Mucosa of gallbladder (tissue), 1 donor: ENCODE measurements around the gene CES2. TPM values are rescaled to one million over a fixed set of nuclear protein-coding genes. Genes with fewer than 3 reads are reported as not detected.
"Not testable (repeated sequence)": the region's sequence is repeated elsewhere in the genome, so short reads cannot be mapped to it uniquely, and the experiment has no call there.

ENCODE experiments used
- DNase-seq: peaks from one replicate; pipeline ENCODE4 v3.0.0-alpha.2; 2020; ENCODE audit warnings: low spot score
- total RNA-seq: library from RNA; stranded (reverse); gene quantifications from one replicate; pipeline ENCODE4 v1.2.1, GENCODE V29; 2021
- donor health status: DM: no; HTN: no; CAD: no.

The CES2 gene
- 187 TPM for total RNA-seq

DNA sequence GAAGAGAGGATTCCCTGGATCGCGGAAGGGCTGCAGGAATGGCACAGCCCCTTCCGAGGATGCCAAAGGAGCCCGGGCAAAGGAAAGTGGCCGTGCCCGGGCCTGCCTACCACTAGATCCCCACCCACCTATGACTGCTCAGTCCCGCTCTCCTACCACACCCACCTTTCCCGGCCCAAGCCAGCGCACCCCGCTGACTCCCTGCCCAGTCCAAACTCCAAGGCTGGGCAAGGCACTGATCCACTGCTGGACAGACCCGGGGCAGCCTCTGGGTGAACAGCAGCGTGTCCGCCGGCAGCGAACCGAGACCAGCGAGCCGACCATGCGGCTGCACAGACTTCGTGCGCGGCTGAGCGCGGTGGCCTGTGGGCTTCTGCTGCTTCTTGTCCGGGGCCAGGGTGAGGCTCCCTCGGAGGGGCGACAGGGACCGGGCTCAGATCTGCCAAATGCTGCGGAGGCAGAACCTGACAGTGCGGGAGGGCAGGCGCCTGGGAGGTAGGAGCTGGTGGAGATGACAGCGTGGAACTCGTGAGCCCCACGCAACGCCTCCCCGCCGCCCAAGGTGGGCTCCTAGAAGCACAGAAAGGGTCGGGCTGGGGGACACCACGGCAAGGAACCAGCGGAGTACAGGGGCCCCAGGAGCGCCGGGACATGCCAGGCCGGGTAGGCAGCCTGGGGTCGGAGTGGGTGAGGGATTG, at the start of gene CES2:
CES2 (plus strand) TSS at position 203 of the 698 bp plus-strand sequence; CDS start at position 323, 120 bp downstream.
- peak; percentile 88 for DNase-seq

- no peak for DNase-seq
Observed at GRCh38 chr16:66886321-66886720, 49.0 kb upstream of the CES2 start.

GRCh38 chr16:66886914-66887313, 48.4 kb upstream of the CES2 start:
- no peak for DNase-seq

DNA sequence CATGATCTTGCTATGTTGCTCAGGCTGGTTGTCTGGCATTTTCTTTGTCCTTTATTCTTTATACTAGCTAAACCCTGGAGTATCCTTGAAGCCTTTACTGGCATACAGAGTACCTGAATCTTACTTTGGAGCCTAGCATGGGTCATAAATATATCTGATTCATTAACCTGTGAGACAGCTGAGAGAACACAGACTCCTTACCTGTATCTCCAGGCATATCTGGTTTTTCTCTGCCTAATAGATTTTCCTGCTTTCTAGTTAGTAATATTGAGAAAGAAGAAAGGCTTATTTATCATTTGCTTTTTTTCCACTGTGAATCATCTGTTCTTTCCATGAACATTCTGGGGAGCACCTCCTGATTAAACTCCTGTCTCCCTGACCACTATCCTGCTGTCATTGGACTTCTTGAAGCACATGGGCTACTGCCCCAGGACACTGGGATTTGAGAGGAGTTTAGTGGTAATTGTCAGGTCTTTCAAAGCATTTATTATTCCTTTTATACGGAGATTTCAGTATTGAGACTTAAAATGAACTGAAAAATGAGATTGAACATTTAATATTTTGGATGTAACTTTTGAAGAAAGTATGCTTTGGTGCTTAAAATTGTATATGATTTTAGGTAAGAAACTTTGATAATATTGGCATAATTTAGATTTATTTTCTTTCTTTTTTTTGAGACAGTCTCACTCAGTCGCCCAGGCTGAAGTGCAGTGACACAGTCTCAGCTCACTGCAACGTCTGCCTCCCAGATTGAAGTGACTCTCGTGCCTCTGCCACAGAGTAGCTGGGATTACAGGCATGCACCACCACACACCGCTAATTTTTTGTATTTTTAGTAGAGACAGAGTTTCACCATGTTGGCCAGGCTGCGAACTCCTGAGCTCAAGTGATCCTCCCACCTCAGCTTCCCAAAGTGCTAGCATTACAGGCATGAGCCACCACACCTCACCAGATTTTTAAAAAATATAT, 46.4 kb upstream of the CES2 start:
- no peak for DNase-seq

DNA sequence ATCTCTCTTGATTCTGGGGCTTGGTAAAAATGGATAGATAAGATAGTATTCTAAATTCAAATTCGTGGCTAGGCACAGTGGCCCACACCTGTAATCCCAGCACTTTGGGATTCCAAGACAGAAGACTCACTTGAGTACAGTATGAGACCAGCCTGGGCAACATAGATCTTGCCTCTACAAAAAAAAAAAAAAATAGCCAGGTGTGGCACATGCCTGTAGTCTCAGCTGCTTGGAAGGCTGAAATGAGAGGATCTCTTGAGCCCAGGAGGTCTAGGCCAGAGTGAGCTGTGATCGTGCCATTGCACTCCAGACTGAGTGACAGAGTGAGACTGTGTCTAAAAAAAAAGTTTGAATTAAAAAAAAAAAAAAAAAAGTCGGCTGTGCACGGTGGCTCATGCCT, 45.7 kb upstream of the CES2 start:
- no peak for DNase-seq

DNA sequence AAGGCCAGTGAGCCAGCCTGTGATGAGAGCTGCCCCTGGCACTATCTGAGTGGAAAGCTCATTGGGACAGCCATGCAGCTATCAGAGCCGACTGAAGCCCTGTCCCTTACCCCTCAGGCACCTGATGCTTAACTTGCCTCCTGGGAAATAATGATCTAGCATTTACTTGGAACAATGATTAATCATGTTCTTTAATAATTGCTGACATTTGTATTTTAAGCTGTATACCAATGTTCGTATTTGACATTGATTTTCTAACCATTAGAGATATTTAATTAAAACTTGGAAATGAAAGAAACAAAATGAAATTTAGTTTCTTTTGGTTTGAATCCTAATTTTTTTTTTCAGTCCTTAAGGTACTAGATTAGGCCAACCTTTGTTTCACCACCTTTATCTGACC, 44.5 kb upstream of the CES2 start:
- no peak for DNase-seq

DNA sequence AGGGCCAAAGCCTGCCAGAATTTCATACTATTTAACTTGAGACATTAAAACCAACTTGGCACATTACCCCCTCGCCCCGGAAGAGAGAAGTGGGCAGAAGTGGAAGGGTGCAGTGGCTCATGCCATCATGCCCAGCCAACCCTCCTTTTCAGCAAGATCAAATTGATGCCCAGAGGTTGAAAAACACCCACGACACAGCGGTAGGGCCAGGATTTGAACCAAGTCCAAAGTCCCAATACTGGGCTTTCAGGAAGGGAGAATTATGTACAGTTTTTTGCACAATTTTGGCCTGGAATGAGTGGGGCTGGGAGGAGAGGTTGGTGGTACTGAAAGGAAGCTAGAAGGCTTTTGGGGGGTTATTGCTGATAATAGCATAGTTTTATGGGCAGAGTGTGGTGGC, 44.0 kb upstream of the CES2 start:
- DNase-seq = no peak

- no peak for DNase-seq
Observed at GRCh38 chr16:66891797-66892196, 43.5 kb upstream of the CES2 start.

- no peak for DNase-seq
Observed at GRCh38 chr16:66894055-66894454, 41.3 kb upstream of the CES2 start.

- peak; percentile 82 for DNase-seq
Observed at GRCh38 chr16:66894948-66895688, 40.2 kb upstream of the CES2 start.

DNA sequence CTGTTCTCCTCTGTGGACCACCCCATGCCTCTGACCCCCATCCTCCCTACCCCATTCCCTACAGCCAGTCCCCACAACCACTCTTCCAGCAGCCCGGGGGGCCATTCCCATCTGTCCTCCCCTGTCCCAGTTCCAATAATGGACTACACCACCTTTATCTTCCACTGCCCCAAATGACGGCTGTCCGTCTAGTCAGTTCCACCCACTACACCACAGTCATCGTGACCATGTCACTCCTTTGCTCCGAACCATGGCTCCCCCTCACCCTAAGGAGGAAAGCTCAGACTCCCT, 39.7 kb upstream of the CES2 start:
- DNase-seq = no peak

DNA sequence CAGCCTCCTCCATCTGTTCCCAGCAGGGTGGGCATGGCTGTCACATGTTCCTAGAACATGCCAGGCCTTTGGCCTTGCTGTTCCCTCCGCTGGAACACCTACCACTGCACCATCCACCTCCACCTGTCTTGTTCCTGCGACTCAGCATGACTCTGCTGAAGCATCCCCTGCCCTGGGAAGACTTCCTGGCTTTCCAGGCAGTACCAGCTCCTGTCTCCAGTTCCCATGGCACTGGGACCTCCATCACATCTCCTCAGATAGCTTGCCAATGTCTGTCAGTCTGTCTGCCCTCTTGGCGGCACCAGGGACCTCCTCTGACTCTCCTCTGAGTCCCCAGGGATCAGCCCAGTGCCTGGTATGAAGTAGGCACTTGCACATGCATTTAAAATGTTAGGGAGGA, 39.3 kb upstream of the CES2 start:
- no peak for DNase-seq

DNA sequence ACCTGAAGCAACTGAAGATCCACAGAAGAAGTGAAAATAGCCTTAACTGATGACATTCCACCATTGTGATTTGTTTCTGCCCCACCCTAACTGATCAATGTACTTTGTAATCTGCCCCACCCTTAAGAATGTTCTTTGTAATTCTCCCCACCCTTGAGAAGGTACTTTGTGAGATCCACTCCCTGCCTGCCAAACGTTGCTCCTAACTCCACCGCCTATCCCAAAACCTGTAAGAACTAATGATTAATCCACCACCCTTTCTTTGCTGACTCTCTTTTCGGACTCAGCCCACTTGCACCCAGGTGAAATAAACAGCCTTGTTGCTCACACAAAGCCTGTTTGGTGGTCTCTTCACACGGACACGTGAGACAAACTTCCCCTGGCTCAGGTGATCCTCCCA, 38.6 kb upstream of the CES2 start:
- DNase-seq = not testable (repeated sequence)

- peak; percentile 52 for DNase-seq
Observed at GRCh38 chr16:66898207-66898606, 37.1 kb upstream of the CES2 start.

DNA sequence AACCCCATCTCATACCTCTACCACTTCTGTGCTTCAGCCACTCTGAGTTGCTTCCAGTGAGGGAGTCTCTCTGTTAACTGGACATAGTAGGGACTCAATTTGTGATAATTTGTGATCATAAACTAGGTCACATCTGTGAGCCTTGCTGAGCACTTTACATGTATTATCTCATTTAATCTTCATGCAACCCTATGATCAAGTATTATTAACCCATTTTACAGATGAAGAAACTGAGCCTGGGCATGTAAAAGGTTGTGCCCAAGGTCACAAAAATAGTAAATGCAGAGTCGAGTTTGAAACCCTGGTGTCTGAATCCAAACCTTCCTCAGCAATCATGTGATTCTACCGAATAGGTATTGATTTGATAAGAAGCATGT, 36.4 kb upstream of the CES2 start:
- no peak for DNase-seq

- no peak for DNase-seq
Observed at GRCh38 chr16:66899310-66899944, 35.9 kb upstream of the CES2 start.

GRCh38 chr16:66899945-66900710, 35.2 kb upstream of the CES2 start:
- peak; percentile 89 for DNase-seq

GRCh38 chr16:66900721-66901441, 34.4 kb upstream of the CES2 start:
- peak; percentile 69 for DNase-seq

GRCh38 chr16:66901626-66902025, 33.7 kb upstream of the CES2 start:
- DNase-seq = no peak
